Body of pancreas (tissue), 4 donors: Measurements from ENCODE around the gene PNPLA3.

Source experiments
- POLR2A ChIP-seq, 3 donors: fragments of 450-650 bp; IDR thresholded peaks; one replicate each; pipeline ENCODE4 v1.6.1; 2016; ENCODE audit warnings: antibody characterized with exemption in 3 of 3, mild to moderate bottlenecking in 2 of 3
- TF ChIP-seq, protein P1 (sequence below), 7 experiments: fragments of 450-650 bp in 4 of 7; fragments of 200-600 bp in 3 of 7; sonication (generic) in 3 of 7; IDR thresholded peaks; one replicate each; pipeline ENCODE4 v1.5.1; 2016 to 2019; ENCODE audit warnings: antibody characterized with exemption in 7 of 7

DNA sequence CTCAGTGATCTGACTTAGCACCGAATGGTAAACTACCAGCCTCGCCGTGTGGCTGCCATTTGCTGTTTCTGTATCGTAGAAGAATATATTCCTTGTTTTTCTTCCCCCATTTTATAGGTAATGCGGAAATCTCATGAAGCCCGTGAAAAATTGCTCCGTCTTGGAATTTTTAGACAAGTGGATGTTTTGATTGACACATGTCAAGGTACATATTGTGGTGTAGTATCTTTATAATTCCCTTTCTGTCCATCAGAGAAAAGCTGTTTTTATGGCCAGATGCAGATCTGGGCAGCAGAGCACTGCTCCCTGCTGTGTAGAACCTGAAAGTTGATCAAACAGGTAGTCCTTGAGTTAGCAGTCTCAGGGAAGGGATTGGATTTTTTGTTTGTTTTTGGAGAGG is 45.0 kb downstream of the PNPLA3 start:
- no peak for TF ChIP-seq POLR2A (IDR thresholded peaks at IDR 0.05)
- TF ChIP-seq, protein P1, sequence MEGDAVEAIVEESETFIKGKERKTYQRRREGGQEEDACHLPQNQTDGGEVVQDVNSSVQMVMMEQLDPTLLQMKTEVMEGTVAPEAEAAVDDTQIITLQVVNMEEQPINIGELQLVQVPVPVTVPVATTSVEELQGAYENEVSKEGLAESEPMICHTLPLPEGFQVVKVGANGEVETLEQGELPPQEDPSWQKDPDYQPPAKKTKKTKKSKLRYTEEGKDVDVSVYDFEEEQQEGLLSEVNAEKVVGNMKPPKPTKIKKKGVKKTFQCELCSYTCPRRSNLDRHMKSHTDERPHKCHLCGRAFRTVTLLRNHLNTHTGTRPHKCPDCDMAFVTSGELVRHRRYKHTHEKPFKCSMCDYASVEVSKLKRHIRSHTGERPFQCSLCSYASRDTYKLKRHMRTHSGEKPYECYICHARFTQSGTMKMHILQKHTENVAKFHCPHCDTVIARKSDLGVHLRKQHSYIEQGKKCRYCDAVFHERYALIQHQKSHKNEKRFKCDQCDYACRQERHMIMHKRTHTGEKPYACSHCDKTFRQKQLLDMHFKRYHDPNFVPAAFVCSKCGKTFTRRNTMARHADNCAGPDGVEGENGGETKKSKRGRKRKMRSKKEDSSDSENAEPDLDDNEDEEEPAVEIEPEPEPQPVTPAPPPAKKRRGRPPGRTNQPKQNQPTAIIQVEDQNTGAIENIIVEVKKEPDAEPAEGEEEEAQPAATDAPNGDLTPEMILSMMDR (IDR thresholded peaks at IDR 0.05): no peak
